H1 (cell line): ENCODE data around the gene EFNA3. TPM values are rescaled to one million over a fixed set of nuclear protein-coding genes. Genes with fewer than 3 reads are reported as not detected.

ENCODE experiments used
- ASH2L ChIP-seq: fragments of 200-600, 300-600 bp; sonication (generic); IDR thresholded peaks from one replicate; pipeline ENCODE4 v1.7.1; 2017; ENCODE audit warnings: low read length
- BACH1 ChIP-seq: IDR thresholded peaks from 2 replicates; pipeline ENCODE4 v1.6.1; 2012; ENCODE audit warnings: low read length, improper control_type of control experiment
- CBX8 ChIP-seq: fragments of 300-800, 300-1000 bp; sonication (generic); IDR thresholded peaks from 2 replicates; pipeline ENCODE4 v1.7.1; 2016; ENCODE audit warnings: low read depth, low read length, borderline replicate concordance
- EP300 ChIP-seq, 2 experiments: IDR thresholded peaks; 1 replicate in 1 of 2; 2 replicates in 1 of 2; pipeline ENCODE4 v1.6.1; 2011 to 2012; ENCODE audit warnings: low read depth in 2 of 2, low read length in 2 of 2, mild to moderate bottlenecking in 2 of 2, borderline replicate concordance in 1 of 2, inconsistent platforms in 1 of 2, moderate library complexity in 1 of 2
- GTF2F1 ChIP-seq: IDR thresholded peaks from 2 replicates; pipeline ENCODE4 v1.6.1; 2012; ENCODE audit warnings: low read depth, low read length, improper control_type of control experiment, borderline replicate concordance
- HDAC2 ChIP-seq, 2 experiments: fragments of 300-600 bp in 1 of 2; sonication (generic) in 1 of 2; IDR thresholded peaks; 2 replicates each; pipeline ENCODE4 v1.6.1; 2011 to 2012; ENCODE audit warnings: low read depth in 2 of 2, low read length in 2 of 2, mild to moderate bottlenecking in 2 of 2, moderate library complexity in 2 of 2, borderline replicate concordance in 1 of 2, inconsistent platforms in 1 of 2
- HDAC6 ChIP-seq: IDR thresholded peaks from one replicate; pipeline ENCODE4 v1.7.1; 2012; ENCODE audit warnings: low read depth, mild to moderate bottlenecking, inconsistent platforms, low read length, moderate library complexity
- RXRA ChIP-seq: IDR thresholded peaks from 2 replicates; pipeline ENCODE4 v1.6.1; 2011; ENCODE audit warnings: low read depth, mild to moderate bottlenecking, low read length, moderate library complexity; ENCODE audit not compliant: insufficient read depth
- SIRT6 ChIP-seq: IDR thresholded peaks from one replicate; pipeline ENCODE4 v1.7.1; 2012; ENCODE audit warnings: low read length, inconsistent platforms
- SP2 ChIP-seq: IDR thresholded peaks from 2 replicates; pipeline ENCODE4 v1.6.1; 2012; ENCODE audit warnings: mild to moderate bottlenecking, low read length, inconsistent platforms
- polyA plus RNA-seq, 7 experiments: library from polyadenylated mRNA; depleted of rRNA in 3 of 7; stranded (reverse) in 5 of 7; unstranded in 2 of 7; fragments of >200 nt in 5 of 7; fragments of 200-250 nt in 2 of 7; gene quantifications; 1 replicate in 5 of 7; 2 replicates in 1 of 7; 4 replicates in 1 of 7; pipeline versions ENCODE4 v1.2.1 to v1.2.3, GENCODE V29; 2011 to 2013; ENCODE audit warnings: missing spikeins in 2 of 7, mixed read lengths in 2 of 7
- total RNA-seq: library from RNA; stranded (reverse); fragmentation: NEBNext Ultra II Directional; extraction: Animal tissue kit (Norgen Biotek cat#: 25700); gene quantifications from 2 replicates; pipeline ENCODE4 v1.2.1, GENCODE V29; 2021
- TF ChIP-seq, protein P1 (sequence below): IDR thresholded peaks from 2 replicates; pipeline ENCODE4 v1.6.1; 2012; ENCODE audit warnings: low read length, inconsistent platforms
- TF ChIP-seq, protein P2 (sequence below): IDR thresholded peaks from 2 replicates; pipeline ENCODE4 v1.6.1; 2011; ENCODE audit warnings: low read depth, mild to moderate bottlenecking, low read length; ENCODE audit not compliant: insufficient read depth

The EFNA3 gene
- total and polyA plus RNA-seq, 2 of the 8 experiments (the other 6 are each of a cell fraction or from before 2014, with no cell fraction given), result 10.8 to 13.8 TPM

DNA sequence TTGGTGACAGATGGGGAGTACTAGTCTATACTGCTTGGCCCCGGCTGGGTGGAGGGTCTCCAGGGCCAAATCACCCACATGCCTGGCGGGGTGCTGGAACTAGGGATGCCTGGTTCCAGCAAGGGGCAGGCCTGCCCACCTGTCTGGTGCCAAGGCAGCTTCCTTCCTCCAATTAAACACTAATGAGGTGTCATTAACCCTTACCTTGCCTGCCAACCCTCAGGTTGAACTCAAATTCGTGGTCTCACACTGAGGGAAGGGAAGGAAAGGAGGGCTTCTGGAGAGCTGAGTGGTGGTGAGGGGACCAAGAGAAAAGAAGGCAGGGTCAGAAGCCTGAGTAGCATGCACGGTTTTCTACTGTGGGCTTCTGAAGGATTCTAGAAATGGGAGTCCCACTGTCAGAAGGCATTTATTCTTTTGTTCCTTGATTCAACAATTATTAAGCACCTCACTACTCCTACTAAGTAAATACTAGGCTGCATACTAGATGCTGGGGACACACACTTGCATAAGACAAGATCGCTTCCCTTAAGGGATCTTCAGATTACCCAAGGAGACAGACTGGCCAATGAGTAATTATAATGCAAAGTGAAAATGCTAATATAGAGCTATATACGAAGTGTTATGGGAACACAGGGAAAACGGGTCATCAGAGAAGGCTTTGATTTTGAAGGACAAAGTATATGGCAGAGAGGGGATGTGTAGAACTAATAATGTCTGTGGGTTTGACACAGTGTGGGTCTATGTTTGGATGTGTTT, 5.9 kb upstream of the EFNA3 start (continued):
- TF ChIP-seq, protein P1, sequence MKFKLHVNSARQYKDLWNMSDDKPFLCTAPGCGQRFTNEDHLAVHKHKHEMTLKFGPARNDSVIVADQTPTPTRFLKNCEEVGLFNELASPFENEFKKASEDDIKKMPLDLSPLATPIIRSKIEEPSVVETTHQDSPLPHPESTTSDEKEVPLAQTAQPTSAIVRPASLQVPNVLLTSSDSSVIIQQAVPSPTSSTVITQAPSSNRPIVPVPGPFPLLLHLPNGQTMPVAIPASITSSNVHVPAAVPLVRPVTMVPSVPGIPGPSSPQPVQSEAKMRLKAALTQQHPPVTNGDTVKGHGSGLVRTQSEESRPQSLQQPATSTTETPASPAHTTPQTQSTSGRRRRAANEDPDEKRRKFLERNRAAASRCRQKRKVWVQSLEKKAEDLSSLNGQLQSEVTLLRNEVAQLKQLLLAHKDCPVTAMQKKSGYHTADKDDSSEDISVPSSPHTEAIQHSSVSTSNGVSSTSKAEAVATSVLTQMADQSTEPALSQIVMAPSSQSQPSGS, result no peak
- TF ChIP-seq GTF2F1 (no peak), CBX8 (no peak), BACH1 (no peak), HDAC2 (IDR thresholded peaks at IDR 0.05; ENCODE audit: borderline replicate concordance in 1 of 2, low read depth in 2 of 2, low read length in 2 of 2) (no peak), SIRT6 (no peak), RXRA (no peak), HDAC6 (no peak), EP300 (IDR thresholded peaks at IDR 0.05; ENCODE audit: borderline replicate concordance in 1 of 2, low read depth in 2 of 2, low read length in 2 of 2) (no peak), ASH2L (no peak), SP2 (no peak)
- TF ChIP-seq, protein P2, sequence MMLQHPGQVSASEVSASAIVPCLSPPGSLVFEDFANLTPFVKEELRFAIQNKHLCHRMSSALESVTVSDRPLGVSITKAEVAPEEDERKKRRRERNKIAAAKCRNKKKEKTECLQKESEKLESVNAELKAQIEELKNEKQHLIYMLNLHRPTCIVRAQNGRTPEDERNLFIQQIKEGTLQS, result no peak
